HG02759 (cell line): ENCODE data around the gene SRCIN1.
"Not testable (repeated sequence)": the region's sequence is repeated elsewhere in the genome, so short reads cannot be mapped to it uniquely, and the experiment has no call there.

Experiments used
- ATAC-seq: cut with Tn5 transposase; IDR thresholded peaks from one replicate; pipeline ENCODE4 v1.9.1; 2021; ENCODE audit warnings: mild to moderate bottlenecking, moderate library complexity; ENCODE audit not compliant: unreplicated experiment

Gene SRCIN1, protein sequence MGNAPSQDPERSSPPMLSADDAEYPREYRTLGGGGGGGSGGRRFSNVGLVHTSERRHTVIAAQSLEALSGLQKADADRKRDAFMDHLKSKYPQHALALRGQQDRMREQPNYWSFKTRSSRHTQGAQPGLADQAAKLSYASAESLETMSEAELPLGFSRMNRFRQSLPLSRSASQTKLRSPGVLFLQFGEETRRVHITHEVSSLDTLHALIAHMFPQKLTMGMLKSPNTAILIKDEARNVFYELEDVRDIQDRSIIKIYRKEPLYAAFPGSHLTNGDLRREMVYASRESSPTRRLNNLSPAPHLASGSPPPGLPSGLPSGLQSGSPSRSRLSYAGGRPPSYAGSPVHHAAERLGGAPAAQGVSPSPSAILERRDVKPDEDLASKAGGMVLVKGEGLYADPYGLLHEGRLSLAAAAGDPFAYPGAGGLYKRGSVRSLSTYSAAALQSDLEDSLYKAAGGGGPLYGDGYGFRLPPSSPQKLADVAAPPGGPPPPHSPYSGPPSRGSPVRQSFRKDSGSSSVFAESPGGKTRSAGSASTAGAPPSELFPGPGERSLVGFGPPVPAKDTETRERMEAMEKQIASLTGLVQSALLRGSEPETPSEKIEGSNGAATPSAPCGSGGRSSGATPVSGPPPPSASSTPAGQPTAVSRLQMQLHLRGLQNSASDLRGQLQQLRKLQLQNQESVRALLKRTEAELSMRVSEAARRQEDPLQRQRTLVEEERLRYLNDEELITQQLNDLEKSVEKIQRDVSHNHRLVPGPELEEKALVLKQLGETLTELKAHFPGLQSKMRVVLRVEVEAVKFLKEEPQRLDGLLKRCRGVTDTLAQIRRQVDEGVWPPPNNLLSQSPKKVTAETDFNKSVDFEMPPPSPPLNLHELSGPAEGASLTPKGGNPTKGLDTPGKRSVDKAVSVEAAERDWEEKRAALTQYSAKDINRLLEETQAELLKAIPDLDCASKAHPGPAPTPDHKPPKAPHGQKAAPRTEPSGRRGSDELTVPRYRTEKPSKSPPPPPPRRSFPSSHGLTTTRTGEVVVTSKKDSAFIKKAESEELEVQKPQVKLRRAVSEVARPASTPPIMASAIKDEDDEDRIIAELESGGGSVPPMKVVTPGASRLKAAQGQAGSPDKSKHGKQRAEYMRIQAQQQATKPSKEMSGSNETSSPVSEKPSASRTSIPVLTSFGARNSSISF

DNA sequence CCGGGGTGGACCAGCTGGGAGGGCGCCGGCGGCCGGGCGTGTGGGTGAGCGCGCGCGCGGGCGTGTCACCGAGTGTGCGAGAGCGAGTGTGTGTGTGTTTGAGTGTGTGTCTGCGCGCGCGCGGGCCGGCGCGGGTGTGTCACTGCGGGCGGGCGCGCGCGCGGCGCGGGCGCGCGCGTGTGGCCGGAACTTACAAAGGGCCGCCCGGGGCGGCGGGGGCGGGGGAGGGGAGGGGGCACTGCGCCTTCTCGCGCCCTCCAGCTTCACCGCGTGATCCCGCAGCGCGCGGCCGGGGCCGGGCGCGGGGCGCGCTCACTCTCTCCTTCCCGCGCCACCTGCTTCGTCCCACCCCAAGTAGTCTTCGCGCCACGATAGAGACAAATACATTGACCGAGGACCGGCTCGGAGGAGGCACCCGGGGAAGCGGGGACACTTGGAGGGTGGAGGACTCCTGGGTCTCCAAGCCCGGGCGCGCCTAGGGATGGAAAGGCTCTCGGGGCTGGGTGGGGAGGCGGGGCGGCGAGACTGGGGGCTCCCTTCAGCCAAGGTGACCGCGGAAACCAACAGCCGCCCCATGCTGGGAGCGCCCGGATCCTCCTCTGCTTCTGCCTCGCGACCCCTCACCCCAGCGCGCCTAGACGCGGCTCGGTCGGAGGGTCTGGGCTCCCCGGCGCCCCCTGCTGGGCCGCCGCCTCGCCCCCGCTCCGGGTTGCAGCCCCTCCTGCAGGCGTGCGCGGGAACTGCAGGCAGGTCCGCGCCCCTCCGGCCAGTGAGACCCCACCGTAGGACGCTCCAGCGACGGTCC, at the start of gene SRCIN1:
SRCIN1 (minus strand) TSS at position 112 of the 805 bp plus-strand sequence. CDS start 247 bp downstream, outside the sequence.
- no peak for ATAC-seq

DNA sequence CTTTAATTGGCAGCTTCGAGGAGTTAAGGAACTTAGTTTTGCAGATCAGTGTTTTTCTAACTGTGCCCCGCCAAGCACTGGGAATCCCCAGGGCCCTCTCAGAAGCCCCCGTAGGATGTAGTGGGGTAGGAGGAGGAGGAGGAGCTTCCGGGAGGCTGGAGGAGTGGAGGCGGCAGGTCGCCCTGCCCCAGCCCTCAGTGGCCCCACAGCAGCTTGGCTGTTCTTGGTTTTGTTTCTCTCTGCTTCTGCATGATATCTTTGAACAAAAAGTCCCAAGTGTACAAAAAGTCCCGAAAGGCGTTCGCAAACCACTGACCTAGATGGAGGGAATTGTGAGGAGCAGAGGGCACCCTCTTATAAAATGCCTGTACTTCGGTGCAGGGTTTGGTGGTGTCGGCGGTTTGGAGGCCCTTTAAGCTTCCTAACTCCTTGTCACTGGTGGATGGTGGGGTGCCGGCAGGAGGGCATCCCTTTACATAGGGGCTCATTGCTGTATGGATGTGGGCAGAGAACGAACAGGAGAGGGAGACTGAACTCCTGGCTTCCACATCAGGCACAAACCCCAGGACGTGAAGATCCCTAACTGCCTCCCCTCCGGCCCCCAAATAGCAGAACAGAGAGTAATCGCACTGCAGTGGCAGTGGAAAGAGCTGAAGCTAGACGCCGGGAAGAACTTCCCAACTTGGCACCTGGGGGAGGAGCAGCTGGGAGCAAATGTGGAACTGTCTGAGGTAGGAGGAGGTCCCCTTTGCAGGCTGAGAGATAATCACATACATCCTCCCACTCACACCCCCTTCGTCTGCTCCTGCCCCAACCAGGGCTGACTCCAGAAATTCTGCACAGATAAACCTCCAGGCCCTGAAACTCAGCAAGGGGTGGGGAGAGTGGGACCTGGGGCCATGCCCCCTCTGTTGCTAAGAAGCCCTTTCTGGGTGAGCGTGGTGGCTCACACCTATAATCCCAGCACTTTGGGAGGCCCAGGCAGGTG, 49.0 kb upstream of the SRCIN1 start:
- ATAC-seq, result peak; percentile 59

DNA sequence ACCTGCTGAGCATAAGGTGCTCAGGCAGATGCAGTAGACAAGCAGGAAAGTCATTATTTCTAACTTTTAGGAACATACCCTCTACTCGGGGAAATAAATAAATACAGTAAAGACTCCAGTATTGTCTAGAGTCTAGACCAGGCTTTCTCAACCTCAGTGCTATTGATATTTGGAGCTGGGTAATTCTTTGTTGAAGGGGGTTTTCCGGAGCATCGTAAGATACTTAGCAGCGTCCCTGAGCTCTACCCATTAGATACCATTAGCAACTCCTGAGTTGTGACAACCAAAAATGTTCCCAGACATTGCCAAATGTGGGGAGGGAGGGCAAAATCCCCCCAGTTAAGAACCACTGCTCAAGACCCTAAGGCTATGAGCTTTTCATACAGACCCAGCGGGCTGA, 47.9 kb upstream of the SRCIN1 start:
- no peak for ATAC-seq

- ATAC-seq, result no peak
Measured at GRCh38 chr17:38653230-38653629, 47.5 kb upstream of the SRCIN1 start.

GRCh38 chr17:38650653-38651173, 45.0 kb upstream of the SRCIN1 start:
- ATAC-seq, result not testable (repeated sequence)

DNA sequence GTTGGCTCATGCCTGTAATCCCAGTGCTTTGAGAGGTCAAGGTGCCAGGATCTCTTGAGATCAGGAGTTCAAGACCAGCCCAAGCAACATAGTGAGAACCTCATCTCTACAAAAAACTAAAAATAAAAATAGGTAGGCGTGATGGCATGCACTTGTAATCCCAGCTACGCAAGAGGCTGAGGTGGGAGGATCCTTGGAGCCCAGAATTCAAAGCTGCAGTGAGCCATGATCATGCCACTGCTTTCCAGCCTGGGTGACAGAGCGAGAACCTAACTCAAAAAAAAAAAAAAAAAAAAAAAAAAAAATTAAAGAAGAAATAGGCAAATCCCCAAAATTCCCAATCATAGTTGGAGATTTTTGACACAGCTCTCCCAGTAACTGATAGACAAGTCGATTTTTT, 32.2 kb upstream of the SRCIN1 start:
- no peak for ATAC-seq

DNA sequence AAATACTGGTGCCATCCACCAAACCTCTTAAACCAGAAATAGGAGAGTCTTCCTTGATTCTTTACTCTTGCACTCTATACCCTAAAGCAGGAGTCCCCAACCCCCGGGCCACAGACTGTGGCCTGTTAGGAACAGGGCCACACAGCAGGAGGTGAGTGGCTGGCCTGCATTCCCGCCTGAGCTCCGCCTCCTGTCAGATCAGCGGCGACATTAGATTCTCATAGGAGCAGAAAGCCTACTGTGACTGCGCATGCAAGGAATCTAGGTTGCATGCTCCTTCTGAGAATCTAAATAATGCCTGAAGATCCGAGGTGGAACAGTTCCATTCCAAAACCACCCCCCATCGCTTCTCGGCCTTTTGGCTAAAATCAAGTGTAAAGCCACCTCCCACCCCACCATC, 30.3 kb upstream of the SRCIN1 start:
- no peak for ATAC-seq

DNA sequence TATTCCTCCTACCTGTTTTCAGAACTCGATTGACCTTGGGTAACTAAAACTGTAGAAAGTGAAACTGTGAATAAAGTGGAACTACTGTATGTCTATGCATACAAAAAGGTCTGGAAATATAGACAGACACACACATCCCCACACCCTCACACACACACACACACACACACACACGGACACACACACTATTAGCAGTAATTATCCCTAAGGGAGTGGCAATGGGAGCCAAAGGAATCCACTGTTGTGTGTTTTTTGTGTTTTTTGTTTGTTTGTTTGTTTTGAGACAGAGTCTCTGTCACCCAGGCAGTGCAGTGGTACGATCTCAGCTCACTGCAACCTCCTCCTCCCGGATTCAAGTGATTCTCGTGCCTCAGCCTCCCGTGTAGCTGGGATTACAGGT, 26.6 kb upstream of the SRCIN1 start:
- no peak for ATAC-seq

DNA sequence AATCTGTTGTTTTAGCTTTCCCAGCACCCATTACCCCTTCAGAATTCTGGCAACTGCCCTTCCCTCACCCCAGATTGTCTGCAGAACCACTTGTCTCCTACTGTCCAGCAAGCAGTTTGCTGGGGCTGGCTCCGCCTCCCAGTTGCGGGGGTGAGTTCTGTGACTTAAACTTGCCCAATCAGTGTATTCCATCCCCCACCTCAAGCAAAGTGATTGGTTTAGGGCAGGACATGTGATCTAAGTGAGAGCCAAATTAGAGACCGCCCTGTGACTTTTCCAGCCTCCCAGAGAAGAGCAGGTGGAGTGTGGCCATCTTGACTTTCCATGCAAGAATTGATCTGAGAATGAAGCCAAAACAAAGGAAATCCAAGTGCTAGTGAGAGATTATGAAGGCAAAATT, 22.7 kb upstream of the SRCIN1 start:
- ATAC-seq, result no peak

- ATAC-seq, result no peak
Measured at GRCh38 chr17:38627957-38628356, 22.2 kb upstream of the SRCIN1 start.

DNA sequence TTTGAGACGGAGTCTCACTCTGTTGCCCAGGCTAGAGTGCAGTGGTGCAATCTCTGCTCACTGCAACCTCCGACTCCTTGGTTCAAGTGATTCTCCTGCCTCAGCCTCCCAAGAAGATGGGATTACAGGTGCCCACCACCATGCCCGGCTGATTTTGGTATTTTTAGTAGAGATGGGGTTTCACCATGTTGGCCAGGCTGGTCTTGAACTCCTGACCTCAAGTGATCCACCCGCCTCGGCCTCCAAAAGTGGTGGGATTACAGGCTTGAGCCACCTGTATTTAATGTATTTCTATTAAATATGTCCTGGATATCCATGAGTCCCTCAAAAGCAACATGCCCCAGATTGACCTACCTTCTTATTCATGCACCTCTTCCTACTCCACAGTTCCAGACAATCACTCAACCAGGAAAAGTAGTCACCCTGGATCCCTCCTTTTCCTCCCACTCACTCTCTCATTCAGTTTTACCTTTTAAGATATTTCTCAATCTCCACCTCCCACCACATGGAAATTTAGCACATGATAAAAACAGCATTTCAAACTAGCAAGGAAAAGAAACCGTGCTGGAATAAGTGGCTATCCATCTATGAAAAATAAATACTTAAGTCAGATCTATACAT, 21.0 kb upstream of the SRCIN1 start:
- ATAC-seq, result not testable (repeated sequence)

DNA sequence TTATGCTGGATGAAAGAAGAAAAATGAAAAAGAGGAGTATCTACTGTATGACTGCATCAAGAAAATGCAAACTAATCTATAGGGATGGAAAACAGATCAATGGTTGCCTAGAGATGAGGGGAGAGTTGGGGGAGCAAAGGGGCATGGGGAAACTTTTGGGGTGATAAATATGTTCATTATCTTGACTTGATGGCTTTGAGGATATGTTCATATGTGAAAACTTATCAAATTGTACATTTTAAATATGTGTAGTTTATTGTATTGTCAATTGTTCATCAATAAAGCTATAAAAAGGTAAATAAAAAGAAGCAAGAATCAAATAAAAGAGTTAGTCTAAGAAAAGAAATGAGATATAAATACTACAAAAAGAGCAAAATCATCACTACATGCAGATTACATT, 19.7 kb upstream of the SRCIN1 start:
- no peak for ATAC-seq

DNA sequence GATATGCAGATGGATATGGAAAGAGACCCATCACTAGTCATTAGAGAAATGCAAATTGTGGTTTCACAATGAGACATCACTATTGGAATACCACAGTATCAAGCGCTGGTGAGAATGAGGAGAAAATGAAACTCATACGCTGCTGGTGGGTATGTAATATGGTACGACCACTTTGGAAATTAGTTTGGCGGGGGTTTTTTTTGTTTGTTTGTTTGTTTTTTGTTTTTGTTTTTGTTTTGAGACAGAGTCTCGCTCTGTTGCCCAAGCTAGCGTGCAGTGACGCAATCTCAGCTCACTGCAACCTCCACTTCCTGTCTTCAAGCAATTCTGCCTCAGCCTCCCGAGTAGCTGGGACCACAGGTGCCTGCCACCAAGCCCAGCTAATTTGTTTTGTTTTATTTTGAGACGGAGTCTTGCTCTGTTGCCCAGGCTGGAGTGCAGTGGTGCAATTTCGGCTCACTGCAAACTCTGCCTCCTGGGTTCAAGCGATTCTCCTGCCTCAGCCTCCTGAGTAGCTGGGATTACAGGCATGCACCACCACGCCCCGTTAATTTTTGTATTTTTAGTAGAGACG, 19.1 kb upstream of the SRCIN1 start:
- ATAC-seq, result not testable (repeated sequence)

- no peak for ATAC-seq
Measured at GRCh38 chr17:38621538-38621937, 15.8 kb upstream of the SRCIN1 start.

DNA sequence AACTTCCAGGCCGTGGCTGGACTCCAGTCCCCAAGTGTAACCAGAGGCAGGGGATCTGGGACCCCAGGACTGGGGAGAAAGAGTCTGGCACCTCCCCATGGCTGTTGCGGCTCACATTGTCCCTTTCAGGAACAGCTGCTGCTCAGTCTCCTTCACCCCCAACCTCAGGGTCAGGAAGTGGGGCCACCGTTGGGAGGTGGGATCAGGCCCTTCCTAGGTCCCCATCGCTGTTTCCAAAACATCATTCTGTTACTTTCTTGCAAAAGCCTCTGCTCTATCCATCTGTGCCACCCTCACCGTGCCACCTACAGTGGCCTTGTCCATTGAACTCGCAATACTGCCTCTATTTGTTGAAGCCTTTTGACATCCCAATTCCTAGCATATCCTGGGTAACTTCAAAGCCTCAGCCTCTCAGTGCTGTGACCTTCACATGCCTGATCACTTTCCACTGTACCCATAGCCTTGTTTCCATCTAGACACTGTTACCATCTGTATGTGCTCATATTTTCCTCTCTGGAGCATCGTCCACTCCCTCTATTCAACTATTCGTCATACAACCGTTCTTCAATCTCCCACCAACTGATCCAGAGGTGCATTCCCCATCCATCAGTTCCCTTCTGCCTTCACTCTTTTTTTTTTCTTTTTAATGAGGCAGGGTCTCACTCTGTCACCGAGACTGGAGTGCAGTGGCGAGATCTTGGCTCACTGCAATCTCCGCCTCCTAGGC, 15.0 kb upstream of the SRCIN1 start:
- no peak for ATAC-seq

DNA sequence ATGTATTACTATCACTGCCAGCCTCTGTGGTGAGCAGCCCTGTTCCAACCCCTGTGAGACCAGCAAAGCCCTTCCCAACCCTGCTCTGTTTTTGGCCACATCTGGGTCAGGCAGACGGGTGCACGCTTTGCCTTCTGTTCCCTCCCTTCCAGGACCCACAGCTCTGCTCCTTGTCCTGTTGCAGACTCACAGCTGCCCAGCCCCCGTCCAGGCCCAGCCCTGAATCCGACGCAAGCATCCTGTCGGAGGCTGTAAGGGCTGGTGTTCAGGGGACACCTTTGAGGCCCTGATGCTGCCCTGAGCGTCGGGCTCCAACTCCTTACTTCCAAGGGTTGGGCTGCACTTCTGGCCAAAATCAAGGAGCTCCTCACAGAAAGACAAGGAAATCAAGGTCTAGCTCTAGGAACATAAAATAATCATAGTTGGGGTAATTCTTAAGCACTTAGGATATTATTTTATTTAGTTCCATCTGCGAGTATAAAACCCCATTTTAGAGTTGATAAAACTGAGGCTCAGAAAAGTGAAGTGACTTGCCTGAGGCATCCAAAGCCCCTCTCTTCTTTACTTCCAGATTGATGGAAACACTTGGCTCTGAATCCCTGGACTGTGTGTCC, 14.3 kb upstream of the SRCIN1 start:
- no peak for ATAC-seq

DNA sequence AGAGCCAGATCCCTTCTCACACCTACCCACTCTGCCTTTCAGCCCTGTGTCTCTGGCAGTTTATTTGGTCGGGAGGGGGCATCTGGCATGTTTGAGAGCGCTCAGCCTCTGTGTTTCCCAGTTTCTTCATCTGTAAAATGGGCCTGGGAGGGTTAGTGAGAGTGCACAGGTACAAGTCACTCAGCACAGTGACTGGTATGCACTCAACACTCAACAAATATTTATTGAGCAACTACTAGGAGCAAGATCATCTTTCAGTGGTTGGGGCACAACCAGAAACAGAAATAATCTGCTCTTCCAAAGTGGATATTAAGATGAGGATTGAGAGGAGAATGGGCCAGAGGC, 13.7 kb upstream of the SRCIN1 start:
- no peak for ATAC-seq
